ENCODE results near the gene CHTF18. TPM values are rescaled to one million over a fixed set of nuclear protein-coding genes. Genes with fewer than 3 reads are reported as not detected.

Gene CHTF18
- total and polyA plus RNA-seq, 2 donors (not counting 3 experiments of a cell fraction or from before 2014, with no cell fraction given): 33.0 to 69.5 TPM

DNA sequence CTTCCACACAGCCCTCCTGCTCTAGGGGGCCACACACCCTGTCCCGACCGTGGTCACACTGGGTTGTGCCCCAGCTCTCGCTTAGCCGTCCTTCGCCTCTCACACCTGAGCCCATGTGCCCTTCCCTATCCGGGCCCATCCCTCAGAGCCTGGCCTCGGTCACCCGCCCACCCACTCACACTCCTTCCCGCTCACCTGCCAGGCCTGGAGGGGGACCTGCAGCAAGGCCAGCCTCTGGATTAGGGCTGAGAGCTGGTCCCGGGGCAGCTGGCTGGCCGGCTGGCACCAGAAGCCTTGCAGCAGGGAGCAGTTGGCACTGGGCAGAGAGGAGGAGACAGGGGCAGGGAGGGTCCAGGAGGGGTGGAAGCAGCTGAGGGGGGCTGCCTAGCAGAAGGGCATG lies 10.0 kb upstream of the CHTF18 start:
- DNase-seq (ENCODE audit: low read depth, low spot score): no peak
- no peaks in the 10 kb centered on the region for H3K9me3 ChIP-seq (replicated peaks; ENCODE audit: control insufficient read depth, insufficient read depth, low read length)
- POLR2A ChIA-PET: no interaction called here
- H3K4me2 ChIP-seq (ENCODE audit: insufficient read depth, low read length): no peak overlapping the region
- BruUV-seq (replicated peaks): no TSS peak
- no peaks in the 10 kb centered on the region for H3K4me1 ChIP-seq (ENCODE audit: control insufficient read depth, extremely low read depth, insufficient read depth, low read length)
- FAIRE-seq: no peak
- intact Hi-C loops (cut with micrococcal nuclease) (no loop called here), dilution Hi-C loops (cut with MboI; ENCODE audit: extremely low pct_ligation_motif_present, low sequenced_read_pairs) (no loop called here)
- no peaks in the 10 kb centered on the region for H3K9me1 ChIP-seq (replicated peaks; ENCODE audit: control insufficient read depth, extremely low read depth, insufficient read depth, low read length)
- H3K79me2 ChIP-seq (ENCODE audit: control insufficient read depth, insufficient read depth, low read length): no peaks in the 10 kb centered on the region
- CTCF ChIA-PET: no interaction called here
- H3K27ac ChIP-seq (ENCODE audit: insufficient read depth, low read depth, low read length): no peak overlapping the region
- no peaks in the 10 kb centered on the region for H4K20me1 ChIP-seq (replicated peaks; ENCODE audit: control insufficient read depth, extremely low read depth, insufficient read depth, low read length)
- no peak overlapping the region for H3K9ac ChIP-seq (replicated peaks; ENCODE audit: extremely low read depth, insufficient read depth, low read length)
- no peak overlapping the region for H3K4me3 ChIP-seq (replicated peaks in 1 of 3; ENCODE audit: insufficient read depth in 1 of 3, low read depth in 1 of 3, low read length in 3 of 3)
- H2AFZ ChIP-seq (ENCODE audit: low read depth, low read length): no peak overlapping the region
- no peaks in the 10 kb centered on the region for H3K36me3 ChIP-seq (ENCODE audit: control insufficient read depth in 2 of 2, extremely low read depth in 1 of 2, insufficient read depth in 2 of 2, low read length in 2 of 2)
- no peaks in the 10 kb centered on the region for H3K27me3 ChIP-seq (ENCODE audit: control insufficient read depth in 2 of 2, insufficient read depth in 2 of 2, low read length in 2 of 2)
- TF ChIP-seq, protein P1, sequence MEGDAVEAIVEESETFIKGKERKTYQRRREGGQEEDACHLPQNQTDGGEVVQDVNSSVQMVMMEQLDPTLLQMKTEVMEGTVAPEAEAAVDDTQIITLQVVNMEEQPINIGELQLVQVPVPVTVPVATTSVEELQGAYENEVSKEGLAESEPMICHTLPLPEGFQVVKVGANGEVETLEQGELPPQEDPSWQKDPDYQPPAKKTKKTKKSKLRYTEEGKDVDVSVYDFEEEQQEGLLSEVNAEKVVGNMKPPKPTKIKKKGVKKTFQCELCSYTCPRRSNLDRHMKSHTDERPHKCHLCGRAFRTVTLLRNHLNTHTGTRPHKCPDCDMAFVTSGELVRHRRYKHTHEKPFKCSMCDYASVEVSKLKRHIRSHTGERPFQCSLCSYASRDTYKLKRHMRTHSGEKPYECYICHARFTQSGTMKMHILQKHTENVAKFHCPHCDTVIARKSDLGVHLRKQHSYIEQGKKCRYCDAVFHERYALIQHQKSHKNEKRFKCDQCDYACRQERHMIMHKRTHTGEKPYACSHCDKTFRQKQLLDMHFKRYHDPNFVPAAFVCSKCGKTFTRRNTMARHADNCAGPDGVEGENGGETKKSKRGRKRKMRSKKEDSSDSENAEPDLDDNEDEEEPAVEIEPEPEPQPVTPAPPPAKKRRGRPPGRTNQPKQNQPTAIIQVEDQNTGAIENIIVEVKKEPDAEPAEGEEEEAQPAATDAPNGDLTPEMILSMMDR (IDR thresholded peaks at IDR 0.05; ENCODE audit: extremely low read depth in 1 of 2, insufficient read depth in 1 of 2, low read depth in 1 of 2, low read length in 2 of 2): no peak
- TF ChIP-seq POLR2AphosphoS5 (IDR thresholded peaks at IDR 0.05; ENCODE audit: insufficient read depth, low read depth, low read length) (no peak), FOS (IDR thresholded peaks at IDR 0.05; ENCODE audit: borderline replicate concordance, insufficient read depth, low read length) (no peak), JUN (IDR thresholded peaks at IDR 0.05; ENCODE audit: borderline replicate concordance, insufficient read depth, insufficient read length, low read depth) (no peak), GATA2 (IDR thresholded peaks at IDR 0.05; ENCODE audit: insufficient read depth, insufficient read length, low read depth, low read length) (no peak), POLR2A (IDR thresholded peaks at IDR 0.05; ENCODE audit: low read depth, low read length) (no peak), MYC (IDR thresholded peaks at IDR 0.05; ENCODE audit: low read depth, low read length) (no peak), EZH2 (IDR thresholded peaks at IDR 0.05; ENCODE audit: borderline replicate concordance, low read depth, low read length, severe bottlenecking) (no peak)
- TF ChIP-seq, protein P2, sequence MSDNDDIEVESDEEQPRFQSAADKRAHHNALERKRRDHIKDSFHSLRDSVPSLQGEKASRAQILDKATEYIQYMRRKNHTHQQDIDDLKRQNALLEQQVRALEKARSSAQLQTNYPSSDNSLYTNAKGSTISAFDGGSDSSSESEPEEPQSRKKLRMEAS (IDR thresholded peaks at IDR 0.05; ENCODE audit: insufficient read depth, insufficient read length): no peak

Data from endothelial cell of umbilical vein (primary cell).